PFSK-1 (cell line): ENCODE measurements around the gene PTPN2.

Experiments
- FOXP2 ChIP-seq: optimal IDR thresholded peaks from 2 replicates; pipeline ENCODE3; 2011; ENCODE audit warnings: borderline replicate concordance, control low read depth, inconsistent platforms; ENCODE audit not compliant: insufficient read depth; ENCODE audit errors: extremely low read length, extremely low read depth
- POLR2AphosphoS5 ChIP-seq: IDR thresholded peaks from 2 replicates; pipeline ENCODE4 v1.6.1; 2012; ENCODE audit warnings: low read depth, mild to moderate bottlenecking, control low read depth, low read length, moderate library complexity
- SIN3A ChIP-seq: IDR thresholded peaks from 2 replicates; pipeline ENCODE4 v1.6.1; 2012; ENCODE audit warnings: mild to moderate bottlenecking, low read length, moderate library complexity, borderline replicate concordance; ENCODE audit not compliant: insufficient read depth
- TAF1 ChIP-seq: IDR thresholded peaks from 2 replicates; pipeline ENCODE4 v1.6.1; 2012; ENCODE audit warnings: low read length, control low read depth, borderline replicate concordance; ENCODE audit not compliant: insufficient read depth
- TF ChIP-seq, protein P1 (sequence below), 2 experiments: IDR thresholded peaks; 2 replicates each; pipeline versions ENCODE4 v1.6.1 to v1.8.0; 2011 to 2012; ENCODE audit warnings: low read depth in 2 of 2, low read length in 2 of 2, control low read depth in 1 of 2, inconsistent platforms in 1 of 2, mild to moderate bottlenecking in 1 of 2, moderate library complexity in 1 of 2; ENCODE audit not compliant: insufficient read depth in 1 of 2

The PTPN2 gene

DNA sequence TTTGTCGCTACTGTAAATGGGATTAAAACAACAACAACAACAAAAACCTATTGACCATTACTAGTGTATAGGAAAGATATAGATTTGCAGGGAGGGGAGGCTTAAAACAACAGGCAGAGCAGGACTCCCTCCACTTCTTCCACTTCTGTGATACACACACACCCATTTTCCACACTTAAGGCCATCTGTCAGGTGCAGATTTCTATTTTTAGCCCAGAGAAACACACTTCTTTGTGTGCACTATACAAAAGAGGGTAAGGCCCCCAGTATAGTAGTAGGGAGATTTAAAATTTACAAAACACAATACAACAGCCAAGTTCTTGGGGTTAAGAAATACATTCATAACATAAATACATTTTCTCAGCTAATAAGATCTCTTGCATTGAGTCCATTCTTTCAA lies 22.4 kb downstream of the PTPN2 start:
- TF ChIP-seq POLR2AphosphoS5 (no peak), TAF1 (no peak), FOXP2 (no peak), SIN3A (no peak)
- TF ChIP-seq, protein P1, sequence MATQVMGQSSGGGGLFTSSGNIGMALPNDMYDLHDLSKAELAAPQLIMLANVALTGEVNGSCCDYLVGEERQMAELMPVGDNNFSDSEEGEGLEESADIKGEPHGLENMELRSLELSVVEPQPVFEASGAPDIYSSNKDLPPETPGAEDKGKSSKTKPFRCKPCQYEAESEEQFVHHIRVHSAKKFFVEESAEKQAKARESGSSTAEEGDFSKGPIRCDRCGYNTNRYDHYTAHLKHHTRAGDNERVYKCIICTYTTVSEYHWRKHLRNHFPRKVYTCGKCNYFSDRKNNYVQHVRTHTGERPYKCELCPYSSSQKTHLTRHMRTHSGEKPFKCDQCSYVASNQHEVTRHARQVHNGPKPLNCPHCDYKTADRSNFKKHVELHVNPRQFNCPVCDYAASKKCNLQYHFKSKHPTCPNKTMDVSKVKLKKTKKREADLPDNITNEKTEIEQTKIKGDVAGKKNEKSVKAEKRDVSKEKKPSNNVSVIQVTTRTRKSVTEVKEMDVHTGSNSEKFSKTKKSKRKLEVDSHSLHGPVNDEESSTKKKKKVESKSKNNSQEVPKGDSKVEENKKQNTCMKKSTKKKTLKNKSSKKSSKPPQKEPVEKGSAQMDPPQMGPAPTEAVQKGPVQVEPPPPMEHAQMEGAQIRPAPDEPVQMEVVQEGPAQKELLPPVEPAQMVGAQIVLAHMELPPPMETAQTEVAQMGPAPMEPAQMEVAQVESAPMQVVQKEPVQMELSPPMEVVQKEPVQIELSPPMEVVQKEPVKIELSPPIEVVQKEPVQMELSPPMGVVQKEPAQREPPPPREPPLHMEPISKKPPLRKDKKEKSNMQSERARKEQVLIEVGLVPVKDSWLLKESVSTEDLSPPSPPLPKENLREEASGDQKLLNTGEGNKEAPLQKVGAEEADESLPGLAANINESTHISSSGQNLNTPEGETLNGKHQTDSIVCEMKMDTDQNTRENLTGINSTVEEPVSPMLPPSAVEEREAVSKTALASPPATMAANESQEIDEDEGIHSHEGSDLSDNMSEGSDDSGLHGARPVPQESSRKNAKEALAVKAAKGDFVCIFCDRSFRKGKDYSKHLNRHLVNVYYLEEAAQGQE (IDR thresholded peaks at IDR 0.05; ENCODE audit: insufficient read depth in 1 of 2, low read depth in 2 of 2, low read length in 2 of 2): no peak

DNA sequence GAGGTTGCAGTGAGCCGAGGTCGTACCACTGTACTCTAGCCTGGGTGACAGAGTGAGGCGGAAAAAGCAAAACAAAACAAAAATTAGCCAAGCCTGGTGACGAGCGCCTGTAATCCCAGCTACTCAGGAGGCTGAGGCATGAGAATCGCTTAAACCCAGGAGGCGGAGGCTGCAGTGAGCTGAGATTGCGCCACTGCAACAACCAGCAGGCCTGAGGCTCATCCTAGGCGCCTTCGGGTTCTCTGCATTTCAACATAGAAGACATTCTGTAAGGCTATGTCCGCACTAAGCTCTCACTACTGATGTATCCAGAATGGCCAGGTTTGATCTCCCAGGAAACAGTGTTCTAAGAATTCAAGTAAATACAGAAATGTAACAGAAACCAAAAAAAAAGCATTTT lies 23.5 kb downstream of the PTPN2 start:
- no peak for TF ChIP-seq FOXP2
- TF ChIP-seq, protein P1 (IDR thresholded peaks at IDR 0.05; ENCODE audit: insufficient read depth in 1 of 2, low read depth in 2 of 2, low read length in 2 of 2): no peak
- TF ChIP-seq TAF1: no peak
- TF ChIP-seq SIN3A: no peak
- no peak for TF ChIP-seq POLR2AphosphoS5

DNA sequence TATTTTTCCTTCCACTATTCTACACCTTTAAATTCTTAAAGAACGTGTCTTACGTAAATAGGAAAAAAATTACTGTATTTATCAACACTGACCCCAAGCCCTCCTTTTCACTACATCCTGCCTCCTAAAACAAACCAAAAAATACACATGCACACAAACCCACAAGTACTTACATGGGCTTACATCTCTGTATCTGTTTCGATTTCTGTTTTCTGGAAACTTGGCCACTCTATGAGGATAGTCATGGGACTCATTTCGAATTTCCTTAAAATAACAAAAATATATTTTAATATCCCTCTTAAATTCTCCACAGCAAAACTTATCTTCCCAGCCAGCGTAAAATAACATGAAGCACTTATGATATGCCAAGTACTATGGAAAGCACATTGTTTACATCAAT lies 25.0 kb downstream of the PTPN2 start:
- TF ChIP-seq TAF1 (no peak), SIN3A (no peak)
- TF ChIP-seq, protein P1 (IDR thresholded peaks at IDR 0.05; ENCODE audit: insufficient read depth in 1 of 2, low read depth in 2 of 2, low read length in 2 of 2): no peak

GRCh38 chr18:12857991-12858544 lies 26.0 kb downstream of the PTPN2 start:
- no peak for TF ChIP-seq TAF1

DNA sequence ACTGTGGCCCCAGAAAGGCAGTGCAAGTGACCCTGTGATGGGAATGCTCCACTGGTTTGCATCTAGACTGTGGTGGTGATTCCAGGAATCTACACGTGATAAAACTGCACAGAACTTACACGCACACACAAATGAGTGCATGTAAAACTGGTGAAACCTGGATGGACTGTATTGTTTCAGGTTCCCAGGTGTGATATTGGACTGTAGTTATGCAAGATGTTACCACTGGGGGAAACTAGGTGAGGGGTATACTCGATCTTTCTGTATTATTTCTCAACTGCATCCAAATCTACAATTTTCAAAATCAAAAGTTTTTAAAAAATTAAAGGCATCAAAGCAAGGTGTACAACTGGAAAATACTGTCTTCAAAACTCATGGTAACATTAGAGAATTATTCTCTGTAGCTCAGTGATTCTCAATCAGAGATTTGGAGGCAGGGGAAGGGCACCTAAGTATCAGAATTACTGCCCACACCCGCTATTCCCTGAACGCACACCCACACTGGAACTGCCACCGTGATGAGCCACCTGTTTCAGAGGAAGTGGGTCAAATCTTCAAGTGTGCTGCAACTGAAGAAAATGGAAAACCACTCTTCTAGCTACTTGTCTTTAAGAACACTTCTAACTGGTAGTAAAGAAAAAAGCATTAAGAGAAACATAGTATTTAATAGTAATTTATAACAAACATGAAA lies 26.7 kb downstream of the PTPN2 start:
- TF ChIP-seq SIN3A: no peak

DNA sequence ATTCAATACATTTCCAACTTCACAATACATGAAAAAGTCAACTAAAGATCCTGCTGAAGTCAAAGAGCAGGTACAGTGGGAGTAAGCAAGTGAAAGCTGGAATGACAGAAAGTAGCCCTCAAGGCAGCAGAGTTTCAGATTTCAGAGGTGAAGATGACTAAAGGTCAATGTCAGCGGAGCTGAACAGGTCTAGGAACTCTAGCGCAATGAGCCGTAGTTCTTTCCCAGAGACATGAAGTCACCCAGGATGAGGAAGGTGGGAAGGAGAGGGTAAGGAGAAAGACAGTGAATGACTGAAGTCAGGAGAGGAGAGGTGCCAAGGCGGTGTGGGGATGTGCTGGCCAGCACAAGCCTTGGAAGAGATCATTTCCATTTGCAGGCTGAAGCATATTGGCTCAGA lies 28.1 kb downstream of the PTPN2 start:
- TF ChIP-seq TAF1: no peak
- TF ChIP-seq, protein P1 (IDR thresholded peaks at IDR 0.05; ENCODE audit: insufficient read depth in 1 of 2, low read depth in 2 of 2, low read length in 2 of 2): no peak
- no peak for TF ChIP-seq FOXP2
- no peak for TF ChIP-seq POLR2AphosphoS5
- no peak for TF ChIP-seq SIN3A
